Right hindlimb (tissue), 1 donor: Measurements from ENCODE around the gene CKS1B.

Experiments used
- DNase-seq: peaks from one replicate; pipeline ENCODE4 v3.0.0-alpha.2; 2018

Gene CKS1B

GRCh38 chr1:154945962-154946850, 28.3 kb upstream of the CKS1B start:
- no peak for DNase-seq

- no peak for DNase-seq
Measured at GRCh38 chr1:154948079-154948478, 26.4 kb upstream of the CKS1B start.

GRCh38 chr1:154951901-154952657, 22.4 kb upstream of the CKS1B start:
- no peak for DNase-seq

- DNase-seq = no peak
Measured at GRCh38 chr1:154952664-154953063, 21.8 kb upstream of the CKS1B start.

GRCh38 chr1:154953611-154954038, 20.9 kb upstream of the CKS1B start:
- no peak for DNase-seq

GRCh38 chr1:154954541-154954940, 19.9 kb upstream of the CKS1B start:
- DNase-seq = no peak

- peak; percentile 71 for DNase-seq
Measured at GRCh38 chr1:154955039-154955717, 19.3 kb upstream of the CKS1B start.

GRCh38 chr1:154955718-154956543, 18.6 kb upstream of the CKS1B start, which contains the start of gene PBXIP1:
Gene PBXIP1 (minus strand): TSS chr1:154956099. CDS start chr1:154953721, 2,378 bp downstream.
- DNase-seq = peak; percentile 94

GRCh38 chr1:154956544-154956941, 17.9 kb upstream of the CKS1B start:
- DNase-seq = peak; percentile 76

- DNase-seq = peak; percentile 29
Measured at GRCh38 chr1:154957091-154957657, 17.3 kb upstream of the CKS1B start.

- DNase-seq = no peak
Measured at GRCh38 chr1:154958036-154958435, 16.4 kb upstream of the CKS1B start.

- DNase-seq = no peak
Measured at GRCh38 chr1:154958681-154959425, 15.6 kb upstream of the CKS1B start.

- no peak for DNase-seq
Measured at GRCh38 chr1:154959426-154959780, 15.1 kb upstream of the CKS1B start.

- DNase-seq = no peak
Measured at GRCh38 chr1:154960446-154961136, 13.9 kb upstream of the CKS1B start.

GRCh38 chr1:154961207-154962155, 13.0 kb upstream of the CKS1B start, which contains the start of gene PYGO2:
Gene PYGO2 (minus strand): TSS chr1:154961782. CDS start chr1:154961576, 206 bp downstream.
- peak; percentile 89 for DNase-seq

- peak; percentile 46 for DNase-seq
Measured at GRCh38 chr1:154962156-154962749, 12.2 kb upstream of the CKS1B start.

GRCh38 chr1:154962795-154963330, 11.6 kb upstream of the CKS1B start:
- DNase-seq = no peak

GRCh38 chr1:154963643-154964042, 10.8 kb upstream of the CKS1B start:
- no peak for DNase-seq

- DNase-seq = no peak
Measured at GRCh38 chr1:154964359-154964758, 10.1 kb upstream of the CKS1B start.
